Endothelial cell (in vitro differentiated cells): Measurements from ENCODE around the gene NDC1. TPM values are rescaled to one million over a fixed set of nuclear protein-coding genes. Genes with fewer than 3 reads are reported as not detected.

ENCODE experiments used
- DNase-seq: peaks from one replicate; pipeline ENCODE4 v3.0.0; 2021; ENCODE audit warnings: low spot score
- H3K27ac Mint-ChIP-seq: one replicate; pipeline ENCODE4 v1.8.0; 2021; ENCODE audit warnings: mixed read lengths, inconsistent platforms; ENCODE audit not compliant: unreplicated experiment
- H3K27me3 Mint-ChIP-seq: one replicate; pipeline ENCODE4 v1.8.0; 2021; ENCODE audit warnings: mild to moderate bottlenecking, moderate library complexity, mixed read lengths, inconsistent platforms; ENCODE audit not compliant: unreplicated experiment
- H3K36me3 Mint-ChIP-seq: one replicate; pipeline ENCODE4 v1.8.0; 2021; ENCODE audit warnings: mild to moderate bottlenecking, low read depth, mixed read lengths, inconsistent platforms; ENCODE audit not compliant: unreplicated experiment
- H3K4me1 Mint-ChIP-seq: one replicate; pipeline ENCODE4 v1.8.0; 2021; ENCODE audit warnings: mild to moderate bottlenecking, mixed read lengths, inconsistent platforms; ENCODE audit not compliant: unreplicated experiment
- H3K4me3 Mint-ChIP-seq: one replicate; pipeline ENCODE4 v1.8.0; 2021; ENCODE audit warnings: mild to moderate bottlenecking, mixed read lengths, inconsistent platforms; ENCODE audit not compliant: unreplicated experiment
- H3K9me3 Mint-ChIP-seq: one replicate; pipeline ENCODE4 v1.8.0; 2021; ENCODE audit warnings: mixed read lengths, inconsistent platforms; ENCODE audit not compliant: unreplicated experiment
- total RNA-seq: library from RNA; stranded (reverse); fragmentation: NEBNext Ultra II Directional; extraction: Animal tissue kit (Norgen Biotek cat#: 25700); gene quantifications from one replicate; pipeline ENCODE4 v1.2.1, GENCODE V29; 2021; ENCODE audit not compliant: unreplicated experiment
- TF ChIP-seq, protein P1 (sequence below): fragments of 200-600 bp; sonication (generic); IDR thresholded peaks from one replicate; pipeline ENCODE4 v1.5.0; 2021; ENCODE audit warnings: antibody characterized with exemption; ENCODE audit not compliant: unreplicated experiment

The NDC1 gene
- total RNA-seq, 1 donor from 2014 or later = 13.3 TPM

DNA sequence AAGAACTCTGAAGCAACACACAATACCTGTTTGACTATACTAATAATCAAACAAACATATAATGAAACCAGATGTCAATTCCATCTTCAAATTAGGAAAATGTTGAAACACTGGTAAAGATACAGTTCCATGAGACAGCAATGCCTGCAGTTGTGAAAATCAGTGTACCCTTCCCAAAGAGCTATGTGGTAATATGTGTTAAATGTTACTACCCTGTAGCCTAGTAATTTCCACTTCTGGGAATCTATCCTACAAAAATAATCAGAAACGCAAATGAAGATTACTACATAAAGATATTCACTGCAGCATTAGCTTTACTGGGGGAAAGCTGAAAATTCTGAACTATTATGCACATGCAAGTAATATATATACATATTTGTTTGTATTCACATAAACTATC is 116.1 kb downstream of the NDC1 start:
- no peak for DNase-seq
- no peaks in the 10 kb centered on the region for H3K36me3 Mint-ChIP-seq
- H3K9me3 Mint-ChIP-seq = no peaks in the 10 kb centered on the region
- no peak overlapping the region for H3K27ac Mint-ChIP-seq
- no peaks in the 10 kb centered on the region for H3K4me1 Mint-ChIP-seq
- no peak overlapping the region for H3K4me3 Mint-ChIP-seq
- TF ChIP-seq, protein P1, sequence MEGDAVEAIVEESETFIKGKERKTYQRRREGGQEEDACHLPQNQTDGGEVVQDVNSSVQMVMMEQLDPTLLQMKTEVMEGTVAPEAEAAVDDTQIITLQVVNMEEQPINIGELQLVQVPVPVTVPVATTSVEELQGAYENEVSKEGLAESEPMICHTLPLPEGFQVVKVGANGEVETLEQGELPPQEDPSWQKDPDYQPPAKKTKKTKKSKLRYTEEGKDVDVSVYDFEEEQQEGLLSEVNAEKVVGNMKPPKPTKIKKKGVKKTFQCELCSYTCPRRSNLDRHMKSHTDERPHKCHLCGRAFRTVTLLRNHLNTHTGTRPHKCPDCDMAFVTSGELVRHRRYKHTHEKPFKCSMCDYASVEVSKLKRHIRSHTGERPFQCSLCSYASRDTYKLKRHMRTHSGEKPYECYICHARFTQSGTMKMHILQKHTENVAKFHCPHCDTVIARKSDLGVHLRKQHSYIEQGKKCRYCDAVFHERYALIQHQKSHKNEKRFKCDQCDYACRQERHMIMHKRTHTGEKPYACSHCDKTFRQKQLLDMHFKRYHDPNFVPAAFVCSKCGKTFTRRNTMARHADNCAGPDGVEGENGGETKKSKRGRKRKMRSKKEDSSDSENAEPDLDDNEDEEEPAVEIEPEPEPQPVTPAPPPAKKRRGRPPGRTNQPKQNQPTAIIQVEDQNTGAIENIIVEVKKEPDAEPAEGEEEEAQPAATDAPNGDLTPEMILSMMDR = no peak
- H3K27me3 Mint-ChIP-seq = no peaks in the 10 kb centered on the region

DNA sequence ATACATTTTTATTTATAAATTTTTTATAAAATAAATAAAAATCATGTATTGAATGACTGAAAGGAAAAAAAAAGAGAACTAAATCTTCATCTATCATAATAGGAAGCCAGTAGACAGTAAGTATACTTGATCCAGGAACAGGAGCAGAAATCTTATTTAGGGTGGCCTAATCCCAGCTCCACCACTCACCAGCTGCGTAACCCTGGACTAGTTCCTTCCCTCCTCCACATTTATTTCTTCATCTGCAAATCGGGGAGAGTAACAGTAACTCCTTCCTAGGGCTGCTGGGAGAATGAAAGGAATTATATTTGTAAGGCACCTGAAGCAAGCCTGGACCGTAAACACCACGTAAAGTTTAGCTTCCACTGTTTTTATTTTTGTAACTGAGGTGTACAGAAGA is 117.0 kb downstream of the NDC1 start:
- no peaks in the 10 kb centered on the region for H3K4me1 Mint-ChIP-seq
- no peak overlapping the region for H3K27ac Mint-ChIP-seq
- H3K4me3 Mint-ChIP-seq = no peak overlapping the region
- DNase-seq = no peak
- no peaks in the 10 kb centered on the region for H3K36me3 Mint-ChIP-seq
- H3K9me3 Mint-ChIP-seq = no peaks in the 10 kb centered on the region
- TF ChIP-seq, protein P1 = no peak
- H3K27me3 Mint-ChIP-seq = no peaks in the 10 kb centered on the region

DNA sequence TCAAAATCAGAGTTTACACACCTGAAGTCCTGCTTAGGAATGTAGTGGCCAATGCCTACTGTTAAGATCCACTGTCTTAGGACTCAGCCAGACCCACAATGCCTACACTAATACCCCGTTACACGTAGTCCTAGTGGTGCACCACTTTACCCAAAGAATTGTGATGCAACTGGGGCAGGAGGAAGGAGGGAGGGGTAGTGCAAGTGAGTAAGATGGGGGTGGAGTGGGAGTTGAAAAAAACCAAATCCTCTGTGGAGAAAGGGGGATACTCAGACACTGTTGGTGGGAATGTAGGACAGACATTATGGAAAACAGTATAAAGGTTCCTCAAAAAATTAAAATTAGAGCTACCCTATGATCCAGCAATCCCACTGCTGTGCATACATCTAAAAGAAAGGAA is 118.6 kb downstream of the NDC1 start:
- H3K9me3 Mint-ChIP-seq = no peaks in the 10 kb centered on the region
- no peak overlapping the region for H3K4me3 Mint-ChIP-seq
- no peak for DNase-seq
- no peaks in the 10 kb centered on the region for H3K27me3 Mint-ChIP-seq
- TF ChIP-seq, protein P1 = no peak
- no peak overlapping the region for H3K27ac Mint-ChIP-seq
- no peaks in the 10 kb centered on the region for H3K4me1 Mint-ChIP-seq
- H3K36me3 Mint-ChIP-seq = no peaks in the 10 kb centered on the region

DNA sequence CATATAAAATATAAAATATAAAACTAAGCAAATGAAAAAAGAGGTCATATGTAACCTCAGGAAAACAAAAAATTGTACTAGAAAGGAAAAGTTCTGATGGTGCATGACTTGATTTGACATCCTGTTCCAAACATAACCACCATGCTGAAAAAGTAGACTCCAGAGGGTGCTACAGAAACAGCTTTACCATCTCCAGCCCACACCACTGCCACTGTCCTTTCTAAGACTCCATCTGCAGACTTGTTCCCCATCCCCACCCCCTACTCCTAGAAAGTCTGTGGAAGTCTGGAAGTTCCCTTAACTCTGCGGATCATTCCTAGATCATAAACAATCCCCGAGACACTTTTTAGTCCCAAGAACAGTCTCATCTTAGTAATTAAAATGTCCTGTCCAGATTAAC is 119.7 kb downstream of the NDC1 start:
- no peaks in the 10 kb centered on the region for H3K4me1 Mint-ChIP-seq
- peaks cover 1% of the 10 kb centered on the region for H3K27me3 Mint-ChIP-seq
- H3K4me3 Mint-ChIP-seq = no peak overlapping the region
- TF ChIP-seq, protein P1 = no peak
- H3K36me3 Mint-ChIP-seq = no peaks in the 10 kb centered on the region
- H3K9me3 Mint-ChIP-seq = no peaks in the 10 kb centered on the region
- no peak for DNase-seq
- H3K27ac Mint-ChIP-seq = no peak overlapping the region

DNA sequence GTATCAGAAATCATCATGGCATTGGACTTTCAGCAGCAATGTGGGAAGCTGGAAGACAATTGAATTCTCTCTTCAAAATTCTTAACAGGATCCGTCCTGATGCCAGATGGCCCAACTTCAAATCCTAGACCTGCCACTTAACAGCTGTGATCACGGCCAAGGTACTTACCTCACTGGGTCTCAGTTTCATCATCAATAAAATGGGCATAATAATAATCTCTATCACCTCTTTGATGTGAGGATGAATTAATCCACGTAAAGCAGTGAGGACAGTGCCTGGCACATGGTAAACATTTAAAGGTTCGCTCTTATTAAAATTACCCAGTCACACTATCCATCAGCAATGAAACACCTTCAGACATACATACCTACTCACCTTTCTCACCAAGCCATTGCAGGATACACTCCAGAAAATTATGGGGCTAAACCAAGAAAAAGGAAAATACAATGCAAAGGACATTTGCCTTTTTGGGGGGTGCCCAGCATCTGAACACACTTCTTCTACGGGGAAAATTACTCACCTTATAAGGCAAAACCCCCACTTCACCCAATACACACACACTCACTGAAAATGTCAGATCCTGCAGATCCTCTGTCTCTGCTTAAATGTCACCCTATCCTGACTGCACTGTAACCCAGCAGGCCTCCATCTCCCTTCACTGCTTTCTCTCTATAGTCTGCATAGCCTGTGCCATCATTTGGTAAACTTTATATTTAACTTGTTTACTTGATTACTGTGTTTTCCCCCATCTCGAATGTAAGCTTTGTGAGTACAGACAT is 120.9 kb downstream of the NDC1 start:
- Mint-ChIP-seq H3K9me3 (no peaks in the 10 kb centered on the region), H3K27ac (no peak overlapping the region), H3K36me3 (no peaks in the 10 kb centered on the region), H3K4me3 (no peak overlapping the region), H3K27me3 (peaks cover 4% of the 10 kb centered on the region), H3K4me1 (no peaks in the 10 kb centered on the region)
- TF ChIP-seq, protein P1 = no peak
- DNase-seq = no peak
